ENCODE data around the gene CARMIL3.

DNA sequence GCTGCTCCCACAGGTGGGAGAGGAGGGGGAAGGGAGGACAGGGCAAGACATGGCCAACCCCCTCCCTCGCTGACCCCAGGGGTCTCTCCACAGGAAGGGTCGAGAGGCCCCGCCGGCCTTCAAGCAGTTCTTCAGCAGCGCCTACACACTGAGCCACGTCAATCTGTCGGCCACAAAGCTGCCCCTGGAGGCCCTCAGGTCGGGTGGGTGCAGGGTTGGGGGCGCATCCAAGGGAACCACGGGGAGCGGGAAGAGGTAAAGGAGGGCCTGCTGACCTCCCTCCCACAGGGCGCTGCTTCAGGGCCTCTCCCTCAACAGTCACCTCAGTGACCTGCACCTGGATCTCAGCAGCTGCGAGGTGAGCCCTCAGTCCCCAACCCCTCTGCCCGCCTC, 6.1 kb downstream of the CARMIL3 start:
- no peak for TF ChIP-seq CTCF (conservative IDR thresholded peaks at IDR 0.05; ENCODE audit: low read length)
- no peak for TF ChIP-seq EZH2phosphoT487 (IDR thresholded peaks at IDR 0.05; ENCODE audit: borderline replicate concordance, low read depth, low read length)

Data from OCI-LY7 (cell line).